ENCODE results near the gene MBD5.

GRCh38 chr2:148096012-148096411, 75.1 kb downstream of the MBD5 start:
- TF ChIP-seq POLR2A (IDR thresholded peaks at IDR 0.05) (no peak), CTCF (IDR thresholded peaks at IDR 0.05) (no peak)
